ENCODE measurements around the gene LHX8. TPM values are rescaled to one million over a fixed set of nuclear protein-coding genes. Genes with fewer than 3 reads are reported as not detected.

The LHX8 gene
- total RNA-seq, 1 experiment from 2014 or later = 0.37 TPM

DNA sequence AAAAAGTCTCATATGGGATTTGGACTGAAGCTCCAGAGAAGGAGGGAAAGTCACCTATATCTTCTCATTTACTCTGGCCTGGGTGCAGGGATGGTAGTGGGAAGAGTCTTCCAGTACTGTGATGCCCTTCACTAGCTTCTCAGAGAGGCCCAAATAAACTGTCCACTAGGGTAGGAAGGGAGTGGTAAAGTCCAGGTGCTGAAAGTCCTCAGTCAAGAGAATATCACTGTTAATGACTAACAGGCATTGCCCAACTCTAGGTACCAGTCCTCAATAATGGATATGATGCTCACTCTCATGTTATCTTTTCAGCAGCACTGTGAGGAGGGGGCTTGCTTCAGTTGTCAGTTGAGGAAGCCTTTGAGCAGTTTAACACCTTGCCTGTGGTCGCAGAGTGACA lies 64.0 kb downstream of the LHX8 start:
- Mint-ChIP-seq H3K27me3 (ENCODE audit: low read depth) (no peaks in the 10 kb centered on the region), H3K27ac (no peak overlapping the region), H3K4me3 (no peak overlapping the region), H3K4me1 (peaks cover 5% of the 10 kb centered on the region; the same call in 1 of the 2 replicates), H3K9me3 (no peaks in the 10 kb centered on the region), H3K36me3 (no peaks in the 10 kb centered on the region)
- ChIA-PET CTCF (no interaction called here), POLR2A (no interaction called here)
- DNase-seq (ENCODE audit: low spot score) = no peak
- TF ChIP-seq, protein P1, sequence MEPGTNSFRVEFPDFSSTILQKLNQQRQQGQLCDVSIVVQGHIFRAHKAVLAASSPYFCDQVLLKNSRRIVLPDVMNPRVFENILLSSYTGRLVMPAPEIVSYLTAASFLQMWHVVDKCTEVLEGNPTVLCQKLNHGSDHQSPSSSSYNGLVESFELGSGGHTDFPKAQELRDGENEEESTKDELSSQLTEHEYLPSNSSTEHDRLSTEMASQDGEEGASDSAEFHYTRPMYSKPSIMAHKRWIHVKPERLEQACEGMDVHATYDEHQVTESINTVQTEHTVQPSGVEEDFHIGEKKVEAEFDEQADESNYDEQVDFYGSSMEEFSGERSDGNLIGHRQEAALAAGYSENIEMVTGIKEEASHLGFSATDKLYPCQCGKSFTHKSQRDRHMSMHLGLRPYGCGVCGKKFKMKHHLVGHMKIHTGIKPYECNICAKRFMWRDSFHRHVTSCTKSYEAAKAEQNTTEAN (CRISPR knock-in tag; IDR thresholded peaks at IDR 0.05) = no peak
- no peak for TF ChIP-seq ZMAT4 (CRISPR knock-in tag; IDR thresholded peaks at IDR 0.05)
- TF ChIP-seq, protein P2, sequence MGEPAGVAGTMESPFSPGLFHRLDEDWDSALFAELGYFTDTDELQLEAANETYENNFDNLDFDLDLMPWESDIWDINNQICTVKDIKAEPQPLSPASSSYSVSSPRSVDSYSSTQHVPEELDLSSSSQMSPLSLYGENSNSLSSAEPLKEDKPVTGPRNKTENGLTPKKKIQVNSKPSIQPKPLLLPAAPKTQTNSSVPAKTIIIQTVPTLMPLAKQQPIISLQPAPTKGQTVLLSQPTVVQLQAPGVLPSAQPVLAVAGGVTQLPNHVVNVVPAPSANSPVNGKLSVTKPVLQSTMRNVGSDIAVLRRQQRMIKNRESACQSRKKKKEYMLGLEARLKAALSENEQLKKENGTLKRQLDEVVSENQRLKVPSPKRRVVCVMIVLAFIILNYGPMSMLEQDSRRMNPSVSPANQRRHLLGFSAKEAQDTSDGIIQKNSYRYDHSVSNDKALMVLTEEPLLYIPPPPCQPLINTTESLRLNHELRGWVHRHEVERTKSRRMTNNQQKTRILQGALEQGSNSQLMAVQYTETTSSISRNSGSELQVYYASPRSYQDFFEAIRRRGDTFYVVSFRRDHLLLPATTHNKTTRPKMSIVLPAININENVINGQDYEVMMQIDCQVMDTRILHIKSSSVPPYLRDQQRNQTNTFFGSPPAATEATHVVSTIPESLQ (CRISPR knock-in tag; IDR thresholded peaks at IDR 0.05) = no peak
- TF ChIP-seq, protein P3, sequence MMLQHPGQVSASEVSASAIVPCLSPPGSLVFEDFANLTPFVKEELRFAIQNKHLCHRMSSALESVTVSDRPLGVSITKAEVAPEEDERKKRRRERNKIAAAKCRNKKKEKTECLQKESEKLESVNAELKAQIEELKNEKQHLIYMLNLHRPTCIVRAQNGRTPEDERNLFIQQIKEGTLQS (CRISPR knock-in tag; conservative IDR thresholded peaks at IDR 0.05) = no peak
- TF ChIP-seq OVOL2 (CRISPR knock-in tag; IDR thresholded peaks at IDR 0.05; ENCODE audit: borderline replicate concordance) = no peak
- no peak for TF ChIP-seq ZNF232 (CRISPR knock-in tag; IDR thresholded peaks at IDR 0.05)
- TF ChIP-seq, protein P4, sequence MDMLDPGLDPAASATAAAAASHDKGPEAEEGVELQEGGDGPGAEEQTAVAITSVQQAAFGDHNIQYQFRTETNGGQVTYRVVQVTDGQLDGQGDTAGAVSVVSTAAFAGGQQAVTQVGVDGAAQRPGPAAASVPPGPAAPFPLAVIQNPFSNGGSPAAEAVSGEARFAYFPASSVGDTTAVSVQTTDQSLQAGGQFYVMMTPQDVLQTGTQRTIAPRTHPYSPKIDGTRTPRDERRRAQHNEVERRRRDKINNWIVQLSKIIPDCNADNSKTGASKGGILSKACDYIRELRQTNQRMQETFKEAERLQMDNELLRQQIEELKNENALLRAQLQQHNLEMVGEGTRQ (CRISPR knock-in tag; IDR thresholded peaks at IDR 0.05) = no peak
- TF ChIP-seq NFE2L1 (CRISPR knock-in tag; IDR thresholded peaks at IDR 0.05) = no peak
- TF ChIP-seq ZBTB21 (CRISPR knock-in tag; IDR thresholded peaks at IDR 0.05; ENCODE audit: borderline replicate concordance) = no peak
- TF ChIP-seq, protein P5, sequence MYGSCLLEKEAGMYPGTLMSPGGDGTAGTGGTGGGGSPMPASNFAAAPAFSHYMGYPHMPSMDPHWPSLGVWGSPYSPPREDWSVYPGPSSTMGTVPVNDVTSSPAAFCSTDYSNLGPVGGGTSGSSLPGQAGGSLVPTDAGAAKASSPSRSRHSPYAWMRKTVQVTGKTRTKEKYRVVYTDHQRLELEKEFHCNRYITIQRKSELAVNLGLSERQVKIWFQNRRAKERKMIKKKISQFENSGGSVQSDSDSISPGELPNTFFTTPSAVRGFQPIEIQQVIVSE (CRISPR knock-in tag; IDR thresholded peaks at IDR 0.05; ENCODE audit: borderline replicate concordance) = no peak
- TF ChIP-seq ATF1 (CRISPR knock-in tag; IDR thresholded peaks at IDR 0.05) = no peak
- TF ChIP-seq GABPB1 (CRISPR knock-in tag; IDR thresholded peaks at IDR 0.05) = no peak
- no peak for TF ChIP-seq CBFB (CRISPR knock-in tag; IDR thresholded peaks at IDR 0.05; ENCODE audit: low read depth)
- ATAC-seq = no peak

DNA sequence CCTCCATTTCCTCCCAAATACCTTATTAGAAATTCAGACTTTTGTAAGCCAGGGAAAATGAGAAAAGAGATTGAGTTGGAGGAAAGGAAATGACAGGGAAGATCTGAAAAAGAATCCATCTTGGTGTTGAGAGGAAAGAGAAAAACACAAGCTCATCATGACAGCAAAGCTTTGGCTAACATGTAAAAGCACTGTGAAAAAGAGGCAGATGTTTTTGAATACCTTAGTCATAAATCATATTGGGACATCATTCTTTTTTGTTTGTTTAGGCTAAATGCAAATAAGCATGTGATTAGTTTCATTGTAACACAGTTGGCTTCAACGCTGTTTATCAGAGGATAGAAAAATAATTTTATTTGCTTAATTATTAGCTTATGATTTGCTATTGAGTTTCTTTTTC lies 64.6 kb downstream of the LHX8 start:
- ATAC-seq = no peak
- ChIA-PET POLR2A (no interaction called here), CTCF (interaction anchor here (2.3 kb wide), 1 partner anchor 431 kb away, joined by 9 read pairs; no protein-coding TSS in a partner anchor)
- DNase-seq (ENCODE audit: low spot score) = no peak
- Mint-ChIP-seq H3K27ac (no peak overlapping the region), H3K36me3 (no peaks in the 10 kb centered on the region), H3K9me3 (no peaks in the 10 kb centered on the region), H3K4me1 (0 out of 2 replicates have a peak, but pooled peaks cover 6% of the 10 kb centered on the region), H3K27me3 (ENCODE audit: low read depth) (no peaks in the 10 kb centered on the region), H3K4me3 (no peak overlapping the region)
- no peak for TF ChIP-seq CBFB (CRISPR knock-in tag; IDR thresholded peaks at IDR 0.05; ENCODE audit: low read depth)
- TF ChIP-seq NFYB (CRISPR knock-in tag; conservative IDR thresholded peaks at IDR 0.05; ENCODE audit: low read depth) = no peak
- TF ChIP-seq ZNF512 (CRISPR knock-in tag; IDR thresholded peaks at IDR 0.05; ENCODE audit: borderline replicate concordance) = no peak
- no peak for TF ChIP-seq OVOL2 (CRISPR knock-in tag; IDR thresholded peaks at IDR 0.05; ENCODE audit: borderline replicate concordance)
- TF ChIP-seq NR3C1 (CRISPR knock-in tag; conservative IDR thresholded peaks at IDR 0.05; ENCODE audit: low read depth) = no peak
- TF ChIP-seq, protein P1 (CRISPR knock-in tag; IDR thresholded peaks at IDR 0.05) = no peak
- no peak for TF ChIP-seq ZBTB21 (CRISPR knock-in tag; IDR thresholded peaks at IDR 0.05; ENCODE audit: borderline replicate concordance)
- TF ChIP-seq MYBL2 (CRISPR knock-in tag; IDR thresholded peaks at IDR 0.05) = no peak
- no peak for TF ChIP-seq SMAD3 (CRISPR knock-in tag; IDR thresholded peaks at IDR 0.05; ENCODE audit: borderline replicate concordance)
- no peak for TF ChIP-seq FOXP1 (CRISPR knock-in tag; IDR thresholded peaks at IDR 0.05; ENCODE audit: borderline replicate concordance)
- no peak for TF ChIP-seq GRHL2 (CRISPR knock-in tag; IDR thresholded peaks at IDR 0.05; ENCODE audit: insufficient replicate concordance, severe bottlenecking)

All from WTC11 (cell line).